Common myeloid progenitor, CD34-positive (primary cell): ENCODE data around the gene NKAIN4.

ENCODE experiments used
- CTCF ChIA-PET: fragments of 350-600 bp; sonication (Branson Sonifier 250); formaldehyde crosslinking; loops from one replicate; lab custom pipeline; 2021; ENCODE audit warnings: antibody characterized with exemption; lab: Charles Lee
- POLR2A ChIA-PET: fragments of 350-600 bp; sonication (Branson Sonifier 250); formaldehyde crosslinking; loops from one replicate; lab custom pipeline; 2021; ENCODE audit warnings: antibody characterized with exemption; lab: Charles Lee
- DNase-seq, 3 donors: peaks; one replicate each; pipeline versions ENCODE4 v3.0.0 to v3.0.0-alpha.2; 2013
- H3K27ac ChIP-seq, 2 experiments: 1 replicate in 1 of 2; 2 replicates in 1 of 2; pipeline ENCODE4 v1.7.0; 2013; ENCODE audit warnings: inconsistent platforms in 2 of 2, low read length in 2 of 2, mild to moderate bottlenecking in 2 of 2, low read depth in 1 of 2, moderate library complexity in 1 of 2; ENCODE audit not compliant: severe bottlenecking in 2 of 2, insufficient read depth in 1 of 2, poor library complexity in 1 of 2
- H3K27me3 ChIP-seq, 5 experiments: replicated peaks in 2 of 5; 1 replicate in 3 of 5; 2 replicates in 2 of 5; pipeline versions ENCODE4 v1.6.1 to v1.7.0; 2013; ENCODE audit warnings: low read length in 4 of 5, mild to moderate bottlenecking in 2 of 5, moderate library complexity in 2 of 5, inconsistent platforms in 1 of 5; ENCODE audit not compliant: insufficient read depth in 5 of 5, control insufficient read depth in 4 of 5
- H3K36me3 ChIP-seq, 4 experiments: 1 replicate in 2 of 4; 2 replicates in 2 of 4; pipeline versions ENCODE4 v1.6.1 to v1.7.0; 2013; ENCODE audit warnings: low read length in 3 of 4, control low read depth in 1 of 4, mild to moderate bottlenecking in 1 of 4; ENCODE audit not compliant: control insufficient read depth in 4 of 4, insufficient read depth in 4 of 4
- H3K4me1 ChIP-seq, 4 experiments: 1 replicate in 3 of 4; 2 replicates in 1 of 4; pipeline versions ENCODE4 v1.6.1 to v1.7.1; 2013; ENCODE audit warnings: low read length in 3 of 4, mild to moderate bottlenecking in 3 of 4, control low read depth in 1 of 4, inconsistent platforms in 1 of 4, moderate library complexity in 1 of 4; ENCODE audit not compliant: control insufficient read depth in 4 of 4, insufficient read depth in 4 of 4; ENCODE audit errors: control extremely low read depth in 1 of 4
- H3K4me3 ChIP-seq, 7 experiments: 1 replicate in 4 of 7; 2 replicates in 3 of 7; pipeline versions ENCODE4 v1.5.1 to v1.7.0; 2013; ENCODE audit warnings: mild to moderate bottlenecking in 7 of 7, low read length in 6 of 7, moderate library complexity in 6 of 7, inconsistent platforms in 2 of 7, low read depth in 2 of 7, control low read depth in 1 of 7; ENCODE audit not compliant: insufficient read depth in 4 of 7, control insufficient read depth in 1 of 7; ENCODE audit errors: extremely low read depth in 1 of 7
- H3K9me3 ChIP-seq, 5 experiments: 1 replicate in 4 of 5; 2 replicates in 1 of 5; pipeline versions ENCODE4 v1.6.1 to v1.7.1; 2013; ENCODE audit warnings: low read length in 4 of 5, mild to moderate bottlenecking in 2 of 5, inconsistent platforms in 1 of 5, low read depth in 1 of 5, moderate library complexity in 1 of 5; ENCODE audit not compliant: control insufficient read depth in 4 of 5, insufficient read depth in 2 of 5; ENCODE audit errors: control extremely low read depth in 1 of 5
- WGBS: methylation state at CpG from one replicate; pipeline ENCODE4 v1.1.5; 2013; ENCODE audit not compliant: insufficient coverage; 5-methylcytosine and 5-hydroxymethylcytosine counted together

NKAIN4 gene

DNA sequence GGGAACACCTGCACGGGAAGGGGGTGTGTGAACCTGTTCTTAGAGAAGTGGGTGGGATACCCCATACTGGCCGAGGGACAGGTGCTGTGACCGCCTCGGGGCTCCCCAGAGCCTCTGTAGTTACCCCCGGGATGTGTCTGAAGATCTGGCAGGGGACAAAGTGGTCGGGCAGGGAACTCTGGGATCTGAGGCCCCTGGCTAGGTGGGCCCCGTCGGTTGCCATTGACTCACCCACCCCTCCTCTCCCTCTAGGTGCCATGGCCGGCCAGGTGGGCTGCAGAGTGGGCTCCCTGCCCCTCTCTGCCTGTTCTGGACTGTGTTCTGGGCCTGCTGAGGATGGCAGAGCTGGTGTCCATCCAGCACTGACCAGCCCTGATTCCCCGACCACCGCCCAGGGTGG, 14.3 kb downstream of the NKAIN4 start:
- ChIA-PET CTCF (interaction anchor here (2.2 kb wide), 1 partner anchor 16 kb away, joined by 11 read pairs; no protein-coding TSS in a partner anchor), POLR2A (no interaction called here)
- WGBS, result 98% methylated on average over 6 of the region's 11 CpGs
- DNase-seq, result no peak
- peaks cover 0 to 10% (median 4%) of the 10 kb centered on the region in 4 experiments for H3K4me1 ChIP-seq
- H3K9me3 ChIP-seq, result no peaks in the 10 kb centered on the region
- no peaks in the 10 kb centered on the region for H3K36me3 ChIP-seq
- H3K27me3 ChIP-seq, result peaks cover 0 to 8% (median under 1%) of the 10 kb centered on the region in 5 experiments
- no peak overlapping the region for H3K4me3 ChIP-seq
- no peak overlapping the region for H3K27ac ChIP-seq

DNA sequence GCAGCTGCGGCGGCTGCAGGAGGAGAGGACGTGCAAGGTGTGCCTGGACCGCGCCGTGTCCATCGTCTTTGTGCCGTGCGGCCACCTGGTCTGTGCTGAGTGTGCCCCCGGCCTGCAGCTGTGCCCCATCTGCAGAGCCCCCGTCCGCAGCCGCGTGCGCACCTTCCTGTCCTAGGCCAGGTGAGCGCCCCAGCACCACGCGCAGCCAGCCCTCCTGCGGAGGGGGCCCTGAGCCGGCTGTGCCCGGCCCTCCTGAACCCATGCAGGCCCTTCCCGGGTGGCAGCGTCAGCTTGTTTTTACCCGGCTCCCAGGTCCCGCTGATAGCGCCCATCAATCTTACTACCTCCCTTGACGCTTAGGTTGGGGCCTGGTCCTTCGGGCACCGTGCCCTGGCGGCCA, 14.8 kb downstream of the NKAIN4 start:
- Histone ChIP-seq H3K4me1 (peaks cover 0 to 10% (median 4%) of the 10 kb centered on the region in 4 experiments), H3K9me3 (no peaks in the 10 kb centered on the region), H3K4me3 (no peak overlapping the region), H3K36me3 (no peaks in the 10 kb centered on the region), H3K27me3 (peaks cover 0 to 11% (median 0%) of the 10 kb centered on the region in 5 experiments), H3K27ac (no peak overlapping the region)
- POLR2A ChIA-PET, result no interaction called here
- WGBS, result 93% methylated on average over 25 of the region's 30 CpGs
- CTCF ChIA-PET, result interaction anchor here (0.6 kb wide), 1 partner anchor 48 kb away, joined by 3 read pairs; no protein-coding TSS in a partner anchor
- DNase-seq, result no peak

DNA sequence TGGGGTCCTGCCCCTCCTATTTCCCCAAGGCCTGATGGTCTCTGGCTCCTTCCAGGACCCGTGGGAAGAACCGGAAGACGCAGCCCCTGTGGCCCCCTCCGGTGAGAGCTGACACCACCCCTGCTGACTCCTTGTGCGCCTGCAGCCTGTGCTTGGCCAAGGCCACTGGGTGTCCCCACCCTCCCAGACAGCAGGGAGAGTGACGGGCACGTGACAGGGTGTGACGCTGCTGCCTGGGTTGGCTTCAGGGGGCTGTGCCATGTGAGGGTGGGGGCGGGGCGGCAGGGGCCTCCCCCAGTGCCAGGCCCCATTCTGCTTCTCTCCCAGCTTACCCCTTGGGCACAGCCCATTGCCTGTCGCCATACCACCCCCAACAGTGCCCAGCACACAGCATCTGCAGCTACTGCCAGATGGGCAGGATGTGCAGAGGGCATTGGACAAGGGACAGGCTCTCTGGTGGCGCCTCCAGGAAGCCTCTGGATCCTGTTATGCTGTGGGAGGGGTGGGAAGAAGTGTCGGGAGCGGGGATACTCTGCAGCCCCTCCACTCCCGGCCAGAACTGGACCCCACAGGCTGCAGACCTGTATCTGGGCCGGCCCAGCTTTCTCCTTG, 15.6 kb downstream of the NKAIN4 start:
- Histone ChIP-seq H3K4me1 (peaks cover 0 to 10% (median 4%) of the 10 kb centered on the region in 4 experiments), H3K36me3 (no peaks in the 10 kb centered on the region), H3K27ac (no peak overlapping the region), H3K4me3 (no peak overlapping the region), H3K9me3 (no peaks in the 10 kb centered on the region), H3K27me3 (peaks cover 0 to 12% (median 4%) of the 10 kb centered on the region in 5 experiments)
- peak; percentile 29 to 71 (median 46) for DNase-seq
- ChIA-PET CTCF (interaction anchor here (6.5 kb wide), 1 partner anchor 14 kb away, joined by 54 read pairs; no protein-coding TSS in a partner anchor), POLR2A (interaction anchor here (0.6 kb wide), 1 partner anchor 8 kb away, joined by 3 read pairs; no protein-coding TSS in a partner anchor)
- 52% methylated on average over 12 of the region's 16 CpGs for WGBS

DNA sequence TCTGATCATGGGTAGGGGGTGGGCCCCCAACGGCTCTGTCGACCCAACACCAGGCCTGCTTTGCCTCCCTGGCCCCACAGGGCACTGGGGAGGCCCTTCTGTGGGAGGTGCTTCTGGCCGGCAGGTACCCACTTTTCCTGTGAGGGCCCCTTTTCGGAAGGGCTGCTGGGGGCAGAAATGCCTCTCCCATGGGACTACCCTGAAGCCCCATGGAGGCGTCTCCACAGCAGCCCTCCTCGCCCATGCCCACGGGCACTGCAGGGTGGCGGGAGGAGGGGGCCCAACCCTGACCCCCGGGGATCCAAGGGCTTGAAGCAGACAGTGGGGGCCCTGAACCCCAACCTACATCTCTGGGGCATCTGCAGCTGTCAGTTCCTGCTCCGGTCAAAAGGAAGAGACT, 16.2 kb downstream of the NKAIN4 start:
- WGBS, result 75% methylated on average over 10 of the region's 10 CpGs
- peaks cover 0 to 18% (median 3%) of the 10 kb centered on the region in 5 experiments for H3K27me3 ChIP-seq
- CTCF ChIA-PET, result interaction anchor here (6.5 kb wide), 1 partner anchor 14 kb away, joined by 54 read pairs; no protein-coding TSS in a partner anchor

DNA sequence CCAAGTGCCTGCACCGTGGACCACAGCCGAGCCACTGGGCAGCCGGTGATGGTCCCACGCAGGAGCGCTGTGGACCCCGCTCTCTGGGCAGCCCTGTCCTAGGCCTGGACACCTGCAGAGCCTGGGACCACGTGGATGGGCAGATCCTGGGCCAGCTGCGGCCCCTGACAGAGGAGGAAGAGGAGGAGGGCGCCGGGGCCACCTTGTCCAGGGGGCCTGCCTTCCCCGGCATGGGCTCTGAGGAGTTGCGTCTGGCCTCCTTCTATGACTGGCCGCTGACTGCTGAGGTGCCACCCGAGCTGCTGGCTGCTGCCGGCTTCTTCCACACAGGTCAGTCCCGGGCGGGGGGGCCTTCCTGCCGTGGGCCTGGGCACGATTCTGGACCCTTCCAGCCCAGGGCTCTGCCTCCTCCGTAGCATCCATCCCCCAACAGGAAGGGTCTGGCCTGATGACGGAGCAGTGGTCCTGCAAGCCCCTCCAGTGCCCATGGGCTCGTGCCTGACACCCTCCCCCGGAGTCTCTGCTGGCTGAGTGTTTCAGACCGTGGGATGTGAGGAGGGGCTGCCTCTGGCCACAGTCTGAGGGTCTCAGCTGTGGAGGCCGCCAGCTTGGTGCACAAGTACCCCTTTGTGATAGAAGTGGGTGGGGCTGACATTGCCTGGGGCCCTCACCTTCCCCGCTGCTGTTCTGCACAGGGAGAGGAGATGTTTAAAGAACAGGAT, 18.0 kb downstream of the NKAIN4 start:
- Histone ChIP-seq H3K27ac (no peak overlapping the region), H3K36me3 (no peaks in the 10 kb centered on the region), H3K9me3 (no peaks in the 10 kb centered on the region), H3K4me1 (peaks cover 0 to 10% (median 4%) of the 10 kb centered on the region in 4 experiments), H3K27me3 (peaks cover 0 to 34% (median 7%) of the 10 kb centered on the region in 5 experiments), H3K4me3 (no peak overlapping the region)
- WGBS, result 88% methylated on average over 15 of the region's 26 CpGs
- no peak for DNase-seq
- CTCF ChIA-PET, result interaction anchor here (0.7 to 6.5 kb wide), 3 partner anchors 12 to 73 kb away, joined by 3 to 54 read pairs (median 4); no protein-coding TSS in a partner anchor
- POLR2A ChIA-PET, result no interaction called here

More for the DNA sequence above, 16.2 kb downstream of the NKAIN4 start:
- Histone ChIP-seq H3K9me3 (no peaks in the 10 kb centered on the region), H3K4me3 (no peak overlapping the region), H3K4me1 (peaks cover 0 to 10% (median 4%) of the 10 kb centered on the region in 4 experiments), H3K27ac (no peak overlapping the region), H3K36me3 (no peaks in the 10 kb centered on the region)
- no peak for DNase-seq
- POLR2A ChIA-PET, result no interaction called here

DNA sequence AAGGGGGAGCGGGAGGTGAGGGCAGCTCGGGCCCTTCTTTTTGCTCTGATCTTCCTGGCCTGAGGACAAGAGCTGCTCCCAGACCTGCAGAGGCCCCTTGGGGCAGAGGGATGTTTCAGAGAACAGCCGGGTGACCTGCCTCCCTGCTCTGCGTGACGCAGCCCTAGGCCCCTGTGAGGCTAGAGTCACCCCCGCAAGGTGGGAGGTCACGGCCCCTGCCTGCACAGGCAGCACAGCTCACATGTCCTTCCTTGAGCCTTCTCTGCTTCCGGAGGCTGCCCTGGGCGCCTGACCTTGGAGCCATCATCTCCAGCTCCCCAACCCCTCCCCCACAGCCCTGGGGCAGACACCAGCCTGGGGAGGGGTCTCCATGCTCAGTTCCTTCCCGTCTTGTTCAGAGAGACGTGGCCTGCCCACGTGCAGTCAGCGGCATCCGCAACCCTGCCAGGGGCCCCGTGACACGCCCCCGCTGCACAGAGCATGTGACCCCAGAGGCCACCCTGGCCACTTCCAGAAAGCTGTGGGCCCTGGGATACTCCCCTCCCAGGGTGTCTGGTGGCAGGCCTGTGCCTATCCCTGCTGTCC, 18.8 kb downstream of the NKAIN4 start, which contains the start of gene BIRC7:
Gene BIRC7, plus strand, starts transcription at position 507 of the 585 bp plus-strand sequence. CDS start 192 bp downstream, outside the sequence.
- Histone ChIP-seq H3K4me3 (no peak within 1 kb of the TSS), H3K27ac (no peak within 1 kb of the TSS), H3K4me1 (peaks cover 0 to 10% (median 4%) of the 10 kb centered on the region in 4 experiments), H3K27me3 (peaks cover 0 to 42% (median 10%) of the 10 kb centered on the region in 5 experiments), H3K36me3 (no peaks in the 10 kb centered on the region), H3K9me3 (no peaks in the 10 kb centered on the region)
- ChIA-PET CTCF (interaction anchor here (1.2 to 6.5 kb wide), 2 partner anchors 11 to 49 kb away, joined by 3 to 54 read pairs; no protein-coding TSS in a partner anchor), POLR2A (no interaction called here)
- peak in 1 of 3 donors; percentile 41 for DNase-seq
- WGBS, result 28% methylated on average over 12 of the region's 17 CpGs
